CD4-positive, alpha-beta T cell (primary cell): Measurements from ENCODE around the gene DCDC2. TPM values are rescaled to one million over a fixed set of nuclear protein-coding genes. Genes with fewer than 3 reads are reported as not detected.

Experiments
- ATAC-seq: fragments of 200-7000 bp; cut with Tn5 transposase; one replicate; pipeline ENCODE4 v1.10.0; 2022; ENCODE audit warnings: mild to moderate bottlenecking; ENCODE audit not compliant: poor library complexity
- CTCF ChIA-PET: fragments of 350-600 bp; sonication (Branson Sonifier 250); formaldehyde crosslinking; loops from one replicate; lab custom pipeline; 2021; ENCODE audit warnings: antibody characterized with exemption, inconsistent platforms; lab: Charles Lee
- POLR2A ChIA-PET: fragments of 350-600 bp; sonication (Branson Sonifier 250); formaldehyde crosslinking; loops from one replicate; lab custom pipeline; 2021; ENCODE audit warnings: antibody characterized with exemption, inconsistent platforms; lab: Charles Lee
- DNase-seq, 14 experiments: peaks; one replicate each; pipeline ENCODE4 v3.0.0-alpha.2; 2013 to 2020; ENCODE audit warnings: mixed read lengths in 2 of 14
- H3K27ac ChIP-seq, 2 donors: one replicate each; pipeline versions ENCODE4 v1.5.1 to v1.7.0; 2013; ENCODE audit warnings: low read length in 2 of 2, low read depth in 1 of 2, mild to moderate bottlenecking in 1 of 2
- H3K27me3 ChIP-seq, 2 experiments: 1 replicate in 1 of 2; 2 replicates in 1 of 2; pipeline versions ENCODE4 v1.6.1 to v1.7.0; 2013; ENCODE audit warnings: low read length in 2 of 2, control low read depth in 1 of 2, mild to moderate bottlenecking in 1 of 2, moderate library complexity in 1 of 2; ENCODE audit not compliant: insufficient read depth in 2 of 2, control insufficient read depth in 1 of 2
- H3K36me3 ChIP-seq: one replicate; pipeline ENCODE4 v1.6.1; 2013; ENCODE audit warnings: low read length, control low read depth; ENCODE audit not compliant: insufficient read depth
- H3K4me1 ChIP-seq: one replicate; pipeline ENCODE4 v1.6.1; 2013; ENCODE audit warnings: low read length, control low read depth; ENCODE audit not compliant: insufficient read depth
- H3K4me3 ChIP-seq: one replicate; pipeline ENCODE4 v1.5.1; 2013; ENCODE audit warnings: mild to moderate bottlenecking, low read length, moderate library complexity
- H3K9me3 ChIP-seq, 2 experiments: 1 replicate in 1 of 2; 2 replicates in 1 of 2; pipeline versions ENCODE4 v1.6.1 to v1.7.0; 2013; ENCODE audit warnings: low read length in 2 of 2, mild to moderate bottlenecking in 2 of 2, control low read depth in 1 of 2, moderate library complexity in 1 of 2; ENCODE audit not compliant: control insufficient read depth in 1 of 2, insufficient read depth in 1 of 2
- H3K27ac Mint-ChIP-seq: one replicate; pipeline ENCODE4 v1.8.0; 2020; ENCODE audit warnings: mixed read lengths
- H3K27me3 Mint-ChIP-seq: one replicate; pipeline ENCODE4 v1.8.0; 2021; ENCODE audit warnings: mixed read lengths
- H3K36me3 Mint-ChIP-seq: one replicate; pipeline ENCODE4 v1.8.0; 2021; ENCODE audit warnings: low read depth, mixed read lengths
- H3K4me1 Mint-ChIP-seq: one replicate; pipeline ENCODE4 v1.8.0; 2021; ENCODE audit warnings: low read depth, mixed read lengths
- H3K4me3 Mint-ChIP-seq: one replicate; pipeline ENCODE4 v1.8.0; 2020; ENCODE audit warnings: mild to moderate bottlenecking, mixed read lengths
- H3K9me3 Mint-ChIP-seq: one replicate; pipeline ENCODE4 v1.8.0; 2020; ENCODE audit warnings: mixed read lengths
- intact Hi-C, 2 experiments: fragments of 100-400 bp; cut with DNase I in 1 of 2; cut with micrococcal nuclease in 1 of 2; formaldehyde crosslinking; loops; one replicate each; pipeline versions ENCODE4 v1.15.1 to v1.9.0; 2023 to 2025; cut with DNase I, micrococcal nuclease
- total RNA-seq, 174 experiments: library from RNA in 2 of 174; stranded (reverse) in 2 of 174; gene quantifications; one replicate each; pipeline ENCODE4 v1.2.3 and lab custom pipeline; 2021 to 2026
- TF ChIP-seq, protein P1 (sequence below): fragments of 200-600 bp; IDR thresholded peaks from one replicate; pipeline ENCODE4 v1.8.0; 2022; ENCODE audit warnings: antibody characterized with exemption, mild to moderate bottlenecking

DCDC2 gene
- total RNA-seq, 2 experiments from 2014 or later = 0.05 TPM; not detected in 1

GRCh38 chr6:24229696-24230405, 128.0 kb downstream of the DCDC2 start:
- POLR2A ChIA-PET = no interaction called here
- H3K27me3 Mint-ChIP-seq = peaks cover 86% of the 10 kb centered on the region

GRCh38 chr6:24228681-24229255, 129.1 kb downstream of the DCDC2 start:
- Mint-ChIP-seq H3K27me3 (peaks cover 87% of the 10 kb centered on the region), H3K4me1 (no peaks in the 10 kb centered on the region), H3K4me3 (no peak overlapping the region), H3K9me3 (no peaks in the 10 kb centered on the region), H3K36me3 (no peaks in the 10 kb centered on the region), H3K27ac (no peak overlapping the region)
- H3K36me3 ChIP-seq = no peaks in the 10 kb centered on the region
- POLR2A ChIA-PET = no interaction called here
- TF ChIP-seq, protein P1, sequence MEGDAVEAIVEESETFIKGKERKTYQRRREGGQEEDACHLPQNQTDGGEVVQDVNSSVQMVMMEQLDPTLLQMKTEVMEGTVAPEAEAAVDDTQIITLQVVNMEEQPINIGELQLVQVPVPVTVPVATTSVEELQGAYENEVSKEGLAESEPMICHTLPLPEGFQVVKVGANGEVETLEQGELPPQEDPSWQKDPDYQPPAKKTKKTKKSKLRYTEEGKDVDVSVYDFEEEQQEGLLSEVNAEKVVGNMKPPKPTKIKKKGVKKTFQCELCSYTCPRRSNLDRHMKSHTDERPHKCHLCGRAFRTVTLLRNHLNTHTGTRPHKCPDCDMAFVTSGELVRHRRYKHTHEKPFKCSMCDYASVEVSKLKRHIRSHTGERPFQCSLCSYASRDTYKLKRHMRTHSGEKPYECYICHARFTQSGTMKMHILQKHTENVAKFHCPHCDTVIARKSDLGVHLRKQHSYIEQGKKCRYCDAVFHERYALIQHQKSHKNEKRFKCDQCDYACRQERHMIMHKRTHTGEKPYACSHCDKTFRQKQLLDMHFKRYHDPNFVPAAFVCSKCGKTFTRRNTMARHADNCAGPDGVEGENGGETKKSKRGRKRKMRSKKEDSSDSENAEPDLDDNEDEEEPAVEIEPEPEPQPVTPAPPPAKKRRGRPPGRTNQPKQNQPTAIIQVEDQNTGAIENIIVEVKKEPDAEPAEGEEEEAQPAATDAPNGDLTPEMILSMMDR = no peak
- H3K4me3 ChIP-seq = no peak overlapping the region
- intact Hi-C loops = no loop called here
- H3K4me1 ChIP-seq = no peaks in the 10 kb centered on the region
- H3K27ac ChIP-seq = no peak overlapping the region
- CTCF ChIA-PET = no interaction called here
- peaks cover 0 to 10% of the 10 kb centered on the region in 2 experiments for H3K27me3 ChIP-seq
- H3K9me3 ChIP-seq = no peaks in the 10 kb centered on the region
- no peak for ATAC-seq
- peak in 2 of 14 experiments; percentile 25 to 40 for DNase-seq

More at GRCh38 chr6:24229696-24230405, 128.0 kb downstream of the DCDC2 start:
- no peaks in the 10 kb centered on the region for H3K36me3 ChIP-seq
- Mint-ChIP-seq H3K36me3 (no peaks in the 10 kb centered on the region), H3K4me1 (no peaks in the 10 kb centered on the region), H3K9me3 (no peaks in the 10 kb centered on the region), H3K4me3 (no peak overlapping the region), H3K27ac (no peak overlapping the region)
- ATAC-seq (no peak), DNase-seq (no peak)
- H3K4me3 ChIP-seq = no peak overlapping the region
- H3K27ac ChIP-seq = no peak overlapping the region
- intact Hi-C loops = no loop called here
- TF ChIP-seq, protein P1 = no peak
- no peaks in the 10 kb centered on the region for H3K9me3 ChIP-seq
- H3K27me3 ChIP-seq = peaks cover 0 to 14% of the 10 kb centered on the region in 2 experiments
- H3K4me1 ChIP-seq = no peaks in the 10 kb centered on the region
- CTCF ChIA-PET = no interaction called here

DNA sequence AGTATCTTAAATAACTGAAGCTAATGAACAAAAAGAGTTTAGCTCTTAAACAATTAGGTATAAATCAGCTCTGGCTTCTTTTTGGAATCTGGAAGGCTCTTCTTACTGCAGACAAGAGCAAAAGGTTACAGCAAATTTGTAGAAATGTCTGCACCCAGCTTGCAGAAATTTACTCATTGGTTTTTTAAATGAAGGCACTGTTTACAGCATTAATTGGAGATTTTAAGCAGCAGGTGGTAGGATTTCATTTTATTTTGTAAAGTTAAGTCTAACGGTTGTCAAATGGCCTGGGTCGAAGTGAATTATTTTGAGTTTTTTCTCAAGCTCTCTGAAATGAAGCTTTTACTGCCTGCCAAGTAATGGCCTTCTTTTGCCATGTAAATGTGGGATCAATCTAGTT, 129.7 kb downstream of the DCDC2 start:
- TF ChIP-seq, protein P1 = no peak
- Mint-ChIP-seq H3K27me3 (peaks cover 88% of the 10 kb centered on the region), H3K27ac (no peak overlapping the region), H3K9me3 (no peaks in the 10 kb centered on the region), H3K4me3 (no peak overlapping the region), H3K4me1 (no peaks in the 10 kb centered on the region), H3K36me3 (no peaks in the 10 kb centered on the region)
- no peaks in the 10 kb centered on the region for H3K36me3 ChIP-seq
- ATAC-seq (no peak), DNase-seq (no peak)
- no peaks in the 10 kb centered on the region for H3K4me1 ChIP-seq
- ChIA-PET POLR2A (no interaction called here), CTCF (no interaction called here)
- H3K27ac ChIP-seq = no peak overlapping the region
- intact Hi-C loops = no loop called here
- H3K4me3 ChIP-seq = no peak overlapping the region
- H3K9me3 ChIP-seq = no peaks in the 10 kb centered on the region
- peaks cover 0 to 8% of the 10 kb centered on the region in 2 experiments for H3K27me3 ChIP-seq
